Measurements from ENCODE around the gene LAMA1.

LAMA1 gene

DNA sequence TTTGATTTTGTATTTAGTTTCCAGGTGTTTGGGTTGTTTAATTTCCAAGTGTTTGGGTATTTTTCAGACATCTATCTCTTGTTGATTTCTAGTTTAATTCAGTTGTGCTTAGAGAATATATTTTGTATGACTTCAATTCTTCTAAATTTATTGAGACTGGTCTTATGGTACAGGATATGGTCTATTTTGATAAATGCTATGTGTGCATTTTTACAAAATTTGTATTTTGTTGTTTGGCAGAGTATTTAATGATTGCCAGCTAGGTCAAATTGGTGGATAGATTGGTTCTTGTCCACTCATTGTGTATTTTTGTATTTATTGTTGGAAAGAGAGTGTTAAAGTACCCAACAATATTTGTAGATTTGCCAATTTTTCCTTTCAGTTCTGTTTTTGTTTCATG lies 23.7 kb upstream of the LAMA1 start:
- Histone ChIP-seq H3K27me3 (no peaks in the 10 kb centered on the region), H3K36me3 (no peaks in the 10 kb centered on the region), H3K4me1 (ENCODE audit: control insufficient read depth in 1 of 2, insufficient read depth in 1 of 2, low read depth in 1 of 2, low read length in 1 of 2) (no peaks in the 10 kb centered on the region), H3K4me3 (ENCODE audit: low read depth in 1 of 2, low read length in 1 of 2) (no peak overlapping the region), H3K27ac (no peak overlapping the region), H3K9me3 (no peaks in the 10 kb centered on the region)
- TF ChIP-seq, protein P1, sequence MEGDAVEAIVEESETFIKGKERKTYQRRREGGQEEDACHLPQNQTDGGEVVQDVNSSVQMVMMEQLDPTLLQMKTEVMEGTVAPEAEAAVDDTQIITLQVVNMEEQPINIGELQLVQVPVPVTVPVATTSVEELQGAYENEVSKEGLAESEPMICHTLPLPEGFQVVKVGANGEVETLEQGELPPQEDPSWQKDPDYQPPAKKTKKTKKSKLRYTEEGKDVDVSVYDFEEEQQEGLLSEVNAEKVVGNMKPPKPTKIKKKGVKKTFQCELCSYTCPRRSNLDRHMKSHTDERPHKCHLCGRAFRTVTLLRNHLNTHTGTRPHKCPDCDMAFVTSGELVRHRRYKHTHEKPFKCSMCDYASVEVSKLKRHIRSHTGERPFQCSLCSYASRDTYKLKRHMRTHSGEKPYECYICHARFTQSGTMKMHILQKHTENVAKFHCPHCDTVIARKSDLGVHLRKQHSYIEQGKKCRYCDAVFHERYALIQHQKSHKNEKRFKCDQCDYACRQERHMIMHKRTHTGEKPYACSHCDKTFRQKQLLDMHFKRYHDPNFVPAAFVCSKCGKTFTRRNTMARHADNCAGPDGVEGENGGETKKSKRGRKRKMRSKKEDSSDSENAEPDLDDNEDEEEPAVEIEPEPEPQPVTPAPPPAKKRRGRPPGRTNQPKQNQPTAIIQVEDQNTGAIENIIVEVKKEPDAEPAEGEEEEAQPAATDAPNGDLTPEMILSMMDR (IDR thresholded peaks at IDR 0.05) = no peak

DNA sequence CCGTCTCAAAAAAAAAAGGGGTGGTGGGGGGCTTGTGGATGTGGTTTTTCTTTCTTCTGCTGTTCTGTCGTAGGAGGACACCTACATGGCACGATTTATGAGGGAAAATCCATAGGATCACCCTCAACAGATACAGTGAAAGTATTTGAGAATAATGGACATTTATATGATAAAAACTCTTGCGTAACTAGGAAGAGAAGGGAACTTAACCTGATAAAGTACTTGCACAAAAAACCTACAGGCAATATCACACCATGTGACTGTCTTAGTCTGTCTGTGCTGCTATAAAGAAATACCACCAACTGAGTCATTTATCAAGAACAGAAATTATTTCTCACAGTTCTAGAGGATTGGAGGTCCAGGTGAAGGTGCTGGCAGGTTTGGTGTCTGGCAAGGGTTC lies 21.8 kb upstream of the LAMA1 start:
- H3K27me3 ChIP-seq = no peaks in the 10 kb centered on the region
- TF ChIP-seq, protein P1 (IDR thresholded peaks at IDR 0.05) = no peak
- no peaks in the 10 kb centered on the region for H3K9me3 ChIP-seq
- H3K4me1 ChIP-seq (ENCODE audit: control insufficient read depth in 1 of 2, insufficient read depth in 1 of 2, low read depth in 1 of 2, low read length in 1 of 2) = no peaks in the 10 kb centered on the region
- H3K4me3 ChIP-seq (ENCODE audit: low read depth in 1 of 2, low read length in 1 of 2) = no peak overlapping the region
- H3K27ac ChIP-seq = no peak overlapping the region
- H3K36me3 ChIP-seq = no peaks in the 10 kb centered on the region

DNA sequence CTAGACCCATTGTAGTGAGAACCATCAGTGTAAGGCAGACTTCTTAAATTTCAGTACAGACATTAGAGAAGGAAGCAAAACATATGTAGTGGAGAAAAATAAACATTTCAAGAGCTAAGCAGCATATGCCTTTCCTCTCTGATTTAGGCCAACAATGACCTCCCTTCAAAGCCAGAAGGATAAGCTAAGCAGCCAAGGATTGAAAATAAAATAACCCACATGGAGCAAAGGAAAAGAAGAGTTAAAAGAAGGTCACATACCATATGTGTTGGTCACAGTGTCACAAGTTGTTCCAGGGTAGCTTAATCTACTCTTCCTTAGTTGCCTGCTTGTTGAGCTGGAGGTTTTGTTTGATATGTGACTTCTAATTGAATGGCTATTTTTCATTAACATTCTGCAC lies 15.6 kb upstream of the LAMA1 start:
- Histone ChIP-seq H3K36me3 (no peaks in the 10 kb centered on the region), H3K9me3 (no peaks in the 10 kb centered on the region), H3K4me1 (ENCODE audit: control insufficient read depth in 1 of 2, insufficient read depth in 1 of 2, low read depth in 1 of 2, low read length in 1 of 2) (no peaks in the 10 kb centered on the region), H3K27me3 (peaks cover 3% of the 10 kb centered on the region), H3K27ac (no peak overlapping the region), H3K4me3 (ENCODE audit: low read depth in 1 of 2, low read length in 1 of 2) (no peak overlapping the region)
- TF ChIP-seq, protein P1 (IDR thresholded peaks at IDR 0.05) = no peak

DNA sequence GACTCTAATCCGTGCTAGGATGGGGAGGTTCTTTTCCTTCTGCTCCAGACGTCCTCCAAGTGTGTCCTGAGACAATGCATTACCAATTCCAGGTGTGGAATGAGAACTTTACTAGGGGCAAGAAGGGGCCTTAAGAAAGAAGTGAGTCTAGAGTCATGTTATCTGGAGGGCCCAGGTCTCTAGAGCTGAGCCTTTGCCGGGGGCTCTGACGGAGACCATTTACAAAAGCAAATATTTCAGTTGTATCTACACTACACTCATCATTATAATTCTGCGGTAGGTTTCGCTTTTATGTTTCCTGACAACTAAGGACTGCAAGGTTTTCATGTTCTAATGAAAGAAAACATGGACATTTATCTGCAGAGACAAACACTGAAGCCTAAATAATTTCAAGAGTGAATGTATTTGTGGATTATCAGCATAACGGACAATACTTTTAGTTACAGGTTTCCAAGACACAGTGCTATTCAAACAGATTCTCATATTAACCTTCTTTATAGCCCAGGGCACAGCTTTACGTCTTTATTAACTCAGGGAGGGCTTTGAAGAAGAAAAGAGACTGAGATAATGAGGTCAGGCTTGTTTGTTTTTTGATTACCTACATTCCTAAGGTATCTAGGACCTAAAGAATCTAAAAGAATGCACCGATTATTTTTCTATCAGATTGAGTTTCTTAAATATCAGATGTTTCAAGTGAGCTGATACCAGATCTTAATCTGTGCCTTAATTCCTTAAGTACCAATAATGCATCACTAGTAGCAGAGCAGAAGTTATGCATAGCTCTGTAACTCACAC lies 15.0 kb upstream of the LAMA1 start:
- Histone ChIP-seq H3K4me3 (ENCODE audit: low read depth in 1 of 2, low read length in 1 of 2) (no peak overlapping the region), H3K27ac (no peak overlapping the region), H3K36me3 (no peaks in the 10 kb centered on the region), H3K27me3 (peaks cover 9% of the 10 kb centered on the region), H3K9me3 (no peaks in the 10 kb centered on the region), H3K4me1 (ENCODE audit: control insufficient read depth in 1 of 2, insufficient read depth in 1 of 2, low read depth in 1 of 2, low read length in 1 of 2) (no peaks in the 10 kb centered on the region)
- TF ChIP-seq, protein P1 (IDR thresholded peaks at IDR 0.05) = no peak

DNA sequence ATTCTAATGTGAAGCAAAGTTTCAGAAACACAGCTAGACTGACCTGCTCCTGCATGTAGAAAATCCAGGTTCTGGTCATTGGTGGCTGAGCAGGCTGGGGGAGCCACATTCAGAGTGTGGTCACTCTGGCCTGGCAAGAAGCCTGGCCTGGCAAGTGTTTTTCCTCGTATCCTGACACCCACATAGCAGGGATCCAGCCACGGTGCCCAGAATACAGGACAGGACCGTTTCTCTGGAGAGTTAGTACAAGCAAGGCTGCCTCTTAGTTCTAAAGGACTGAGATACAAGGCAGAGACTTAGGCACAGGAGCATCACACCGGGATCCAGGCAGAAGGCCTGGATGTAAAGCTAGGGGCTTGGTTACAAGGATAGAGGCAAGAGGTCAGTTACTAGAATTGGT lies 4.8 kb upstream of the LAMA1 start:
- Histone ChIP-seq H3K27me3 (peaks cover 51% of the 10 kb centered on the region), H3K36me3 (no peaks in the 10 kb centered on the region), H3K4me3 (ENCODE audit: low read depth in 1 of 2, low read length in 1 of 2) (no peak overlapping the region), H3K9me3 (no peaks in the 10 kb centered on the region), H3K27ac (no peak overlapping the region), H3K4me1 (ENCODE audit: control insufficient read depth in 1 of 2, insufficient read depth in 1 of 2, low read depth in 1 of 2, low read length in 1 of 2) (peaks cover 0 to under 1% of the 10 kb centered on the region in 2 experiments)
- TF ChIP-seq, protein P1 (IDR thresholded peaks at IDR 0.05) = no peak
